Keratinocyte (primary cell): ENCODE results near the gene ATXN10. TPM values are rescaled to one million over a fixed set of nuclear protein-coding genes. Genes with fewer than 3 reads are reported as not detected.

Experiments used
- DNase-seq: peaks from one replicate; pipeline ENCODE4 v3.0.0-alpha.2; 2011; ENCODE audit warnings: low read depth, missing footprints, low spot score
- FAIRE-seq: peaks from 2 replicates; lab custom pipeline; 2011; peaks lifted over from hg19 to GRCh38; lab: Jason Lieb, UNC
- H2AFZ ChIP-seq: 2 replicates; pipeline ENCODE4 v1.6.0; 2012; ENCODE audit warnings: low read length, control low read depth, inconsistent platforms; ENCODE audit not compliant: control insufficient read depth
- H3K27ac ChIP-seq: 2 replicates; pipeline ENCODE4 v1.5.1; 2011; ENCODE audit warnings: low read length; ENCODE audit not compliant: control insufficient read depth, insufficient read depth
- H3K27me3 ChIP-seq: 3 replicates; pipeline ENCODE4 v1.6.0; 2011; ENCODE audit warnings: low read length; ENCODE audit not compliant: control insufficient read depth, insufficient read depth; ENCODE audit errors: extremely low read depth
- H3K36me3 ChIP-seq, 2 experiments: 2 replicates in 1 of 2; 3 replicates in 1 of 2; pipeline ENCODE4 v1.5.1; 2011; ENCODE audit warnings: low read length in 2 of 2, mild to moderate bottlenecking in 1 of 2; ENCODE audit not compliant: control insufficient read depth in 2 of 2, insufficient read depth in 2 of 2; ENCODE audit errors: extremely low read depth in 1 of 2
- H3K4me1 ChIP-seq: 3 replicates; pipeline ENCODE4 v1.5.1; 2011; ENCODE audit warnings: low read length; ENCODE audit not compliant: control insufficient read depth, insufficient read depth; ENCODE audit errors: extremely low read depth
- H3K4me2 ChIP-seq: 3 replicates; pipeline ENCODE4 v1.6.0; 2011; ENCODE audit warnings: low read depth, low read length; ENCODE audit not compliant: control insufficient read depth, insufficient read depth; ENCODE audit errors: extremely low read depth
- H3K4me3 ChIP-seq, 3 experiments: fragments of 200-600 bp in 1 of 3; sonication (generic) in 1 of 3; 2 replicates in 2 of 3; 3 replicates in 1 of 3; pipeline ENCODE4 v1.5.1; 2011 to 2016; ENCODE audit warnings: low read length in 3 of 3, mild to moderate bottlenecking in 3 of 3, control low read depth in 2 of 3, inconsistent platforms in 1 of 3, low read depth in 1 of 3, mixed read lengths in 1 of 3, mixed run types in 1 of 3, moderate library complexity in 1 of 3; ENCODE audit not compliant: control insufficient read depth in 2 of 3, insufficient read depth in 2 of 3; ENCODE audit errors: extremely low read depth in 1 of 3
- H3K79me2 ChIP-seq: 2 replicates; pipeline ENCODE4 v1.6.0; 2012; ENCODE audit warnings: low read length; ENCODE audit not compliant: control insufficient read depth, insufficient read depth
- H3K9ac ChIP-seq: 3 replicates; pipeline ENCODE4 v1.6.0; 2011; ENCODE audit warnings: low read length; ENCODE audit not compliant: control insufficient read depth, insufficient read depth; ENCODE audit errors: extremely low read depth
- H3K9me1 ChIP-seq: 3 replicates; pipeline ENCODE4 v1.6.0; 2011; ENCODE audit warnings: low read length; ENCODE audit not compliant: control insufficient read depth, insufficient read depth; ENCODE audit errors: extremely low read depth
- H3K9me3 ChIP-seq: 2 replicates; pipeline ENCODE4 v1.5.1; 2012; ENCODE audit warnings: low read depth, low read length; ENCODE audit not compliant: control insufficient read depth
- H4K20me1 ChIP-seq: 3 replicates; pipeline ENCODE4 v1.6.0; 2011; ENCODE audit warnings: low read length; ENCODE audit not compliant: control insufficient read depth, insufficient read depth; ENCODE audit errors: extremely low read depth
- CTCF ChIP-seq, 3 experiments: IDR thresholded peaks in 1 of 3; conservative IDR thresholded peaks in 1 of 3; optimal IDR thresholded peaks in 1 of 3; 2 replicates in 2 of 3; 3 replicates in 1 of 3; pipeline versions ENCODE3 to v1.5.1; 2011; ENCODE audit warnings: low read length in 3 of 3, mild to moderate bottlenecking in 3 of 3, moderate library complexity in 2 of 3, control low read depth in 1 of 3, inconsistent platforms in 1 of 3; ENCODE audit not compliant: insufficient read depth in 2 of 3; ENCODE audit errors: extremely low read depth in 1 of 3
- EZH2 ChIP-seq: IDR thresholded peaks from one replicate; pipeline ENCODE4 v1.6.1; 2012; ENCODE audit warnings: inconsistent platforms, mild to moderate bottlenecking, low read length, moderate library complexity
- dilution Hi-C: fragments of 300-500 bp; cut with MboI; formaldehyde crosslinking; loops from one replicate; pipeline ENCODE4 v1.7.0; 2020; ENCODE audit warnings: low sequenced_read_pairs; ENCODE audit not compliant: extremely low pct_ligation_motif_present
- polyA plus RNA-seq, 5 experiments: library from polyadenylated mRNA; depleted of rRNA in 3 of 5; stranded (reverse) in 3 of 5; stranded (forward) in 1 of 5; unstranded in 1 of 5; fragments of >200 nt; gene quantifications; 1 replicate in 1 of 5; 2 replicates in 3 of 5; 3 replicates in 1 of 5; pipeline versions ENCODE4 v1.2.1 to v1.2.3, GENCODE V29; 2011 to 2012; ENCODE audit warnings: missing spikeins in 2 of 5, low read depth in 1 of 5, low replicate concordance in 1 of 5

The ATXN10 gene
- polyA plus RNA-seq, 1 donor (not counting 4 experiments of a cell fraction or from before 2014, with no cell fraction given) = 276 TPM

GRCh38 chr22:45834241-45834640 is 162.6 kb downstream of the ATXN10 start:
- H3K4me1 ChIP-seq = peaks cover 35% of the 10 kb centered on the region
- H3K4me2 ChIP-seq = no peak overlapping the region
- H3K9ac ChIP-seq = no peak overlapping the region
- H3K4me3 ChIP-seq = no peak overlapping the region
- H3K27me3 ChIP-seq = no peaks in the 10 kb centered on the region
- FAIRE-seq (no peak), DNase-seq (no peak)
- H3K27ac ChIP-seq = no peak overlapping the region
- no peaks in the 10 kb centered on the region for H4K20me1 ChIP-seq
- no peak overlapping the region for H2AFZ ChIP-seq
- dilution Hi-C loops = no loop called here
- TF ChIP-seq CTCF (optimal IDR thresholded peaks at IDR 0.05 in 1 of 3, IDR thresholded peaks at IDR 0.05 in 1 of 3, conservative IDR thresholded peaks at IDR 0.05 in 1 of 3; ENCODE audit: extremely low read depth in 1 of 3, insufficient read depth in 2 of 3, low read length in 3 of 3) = no peak
- TF ChIP-seq EZH2 = no peak
- no peaks in the 10 kb centered on the region for H3K79me2 ChIP-seq
- no peaks in the 10 kb centered on the region for H3K9me3 ChIP-seq
- H3K36me3 ChIP-seq = peaks cover 0 to 4% of the 10 kb centered on the region in 2 experiments
- no peaks in the 10 kb centered on the region for H3K9me1 ChIP-seq

- Histone ChIP-seq H3K4me1 (peaks cover 35% of the 10 kb centered on the region), H3K9ac (no peak overlapping the region), H3K4me2 (no peak overlapping the region), H3K36me3 (peaks cover 0 to 4% of the 10 kb centered on the region in 2 experiments), H3K79me2 (no peaks in the 10 kb centered on the region), H4K20me1 (no peaks in the 10 kb centered on the region), H3K9me3 (no peaks in the 10 kb centered on the region), H3K9me1 (no peaks in the 10 kb centered on the region), H2AFZ (no peak overlapping the region), H3K27me3 (no peaks in the 10 kb centered on the region), H3K4me3 (no peak overlapping the region), H3K27ac (no peak overlapping the region)
- FAIRE-seq = no peak
- dilution Hi-C loops = no loop called here
- DNase-seq = no peak
- TF ChIP-seq CTCF (optimal IDR thresholded peaks at IDR 0.05 in 1 of 3, IDR thresholded peaks at IDR 0.05 in 1 of 3, conservative IDR thresholded peaks at IDR 0.05 in 1 of 3; ENCODE audit: extremely low read depth in 1 of 3, insufficient read depth in 2 of 3, low read length in 3 of 3) (no peak), EZH2 (no peak)
Measured at GRCh38 chr22:45834795-45835194, 163.2 kb downstream of the ATXN10 start.
